Measurements from ENCODE around the gene PIBF1. TPM values are rescaled to one million over a fixed set of nuclear protein-coding genes. Genes with fewer than 3 reads are reported as not detected.

Gene PIBF1
- total and polyA plus RNA-seq, 2 of the 4 experiments (the other 2 are of a cell fraction), result 5.1 to 13.3 TPM

DNA sequence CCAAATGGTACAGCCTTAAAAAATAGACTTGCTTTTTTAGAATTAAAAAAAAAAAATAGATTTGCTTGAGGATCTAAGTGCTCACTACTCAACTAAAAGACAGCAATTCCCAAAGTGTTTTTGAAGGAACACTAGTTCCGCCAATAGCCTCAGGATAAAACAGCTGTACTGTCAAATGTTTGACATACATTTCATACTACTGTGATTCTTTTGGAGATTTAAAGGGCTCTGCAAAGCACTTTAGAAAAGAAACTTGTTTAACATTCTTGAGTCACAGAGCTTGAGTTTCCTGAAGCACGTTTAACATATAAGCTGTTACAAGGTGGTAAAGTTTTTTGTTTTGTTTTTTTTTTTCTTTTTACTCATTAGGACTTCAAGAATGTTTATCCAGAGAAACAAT, 253.7 kb downstream of the PIBF1 start:
- WGBS, 2 experiments (ENCODE audit: extremely low coverage in 2 of 2, insufficient read length in 1 of 2), result no CpG with 5 or more reads among the region's 2 CpGs
- Histone ChIP-seq H3K9me3 (ENCODE audit: control insufficient read depth, insufficient read depth, low read length) (no peaks in the 10 kb centered on the region), H3K4me1 (ENCODE audit: control insufficient read depth, insufficient read depth, low read length) (no peaks in the 10 kb centered on the region), H4K20me1 (ENCODE audit: insufficient read depth, low read length) (no peaks in the 10 kb centered on the region), H2BK20ac (ENCODE audit: low read depth, low read length) (no peak overlapping the region), H3K79me1 (ENCODE audit: low read depth in 1 of 2, low read length in 2 of 2) (no peaks in the 10 kb centered on the region), H2AK5ac (ENCODE audit: low read depth, low read length) (no peak overlapping the region), H2AFZ (replicated peaks; ENCODE audit: low read length, poor library complexity) (no peak overlapping the region), H3K27ac (ENCODE audit: insufficient read depth, low read length) (no peak overlapping the region), H3K14ac (replicated peaks; ENCODE audit: low read depth, low read length) (no peak overlapping the region), H2AK9ac (replicated peaks; ENCODE audit: low read depth, low read length, poor library complexity) (no peak overlapping the region), H3K56ac (ENCODE audit: extremely low read depth, insufficient read depth, low read length) (no peak overlapping the region), H2BK120ac (ENCODE audit: low read depth, low read length) (no peak overlapping the region), H3K36me3 (ENCODE audit: control insufficient read depth, insufficient read depth, low read length) (no peaks in the 10 kb centered on the region), H3K18ac (ENCODE audit: low read depth, low read length) (no peak overlapping the region), H3K23ac (ENCODE audit: low read depth, low read length) (no peak overlapping the region), H3K4me3 (ENCODE audit: insufficient read depth, low read depth, low read length) (no peak overlapping the region), H3K9ac (ENCODE audit: low read depth, low read length) (no peak overlapping the region), H2BK5ac (ENCODE audit: low read depth, low read length, poor library complexity, severe bottlenecking) (no peak overlapping the region), H3K4me2 (ENCODE audit: low read depth, low read length) (no peak overlapping the region), H3K9me1 (ENCODE audit: insufficient read depth, low read length) (no peaks in the 10 kb centered on the region), H3K4ac (ENCODE audit: low read depth, low read length) (no peak overlapping the region), H3K27me3 (ENCODE audit: control insufficient read depth, insufficient read depth, low read length) (no peaks in the 10 kb centered on the region), H4K8ac (ENCODE audit: low read depth in 2 of 2, low read length in 2 of 2) (no peak overlapping the region), H4K91ac (ENCODE audit: insufficient read depth, low read depth, low read length) (no peak overlapping the region), H4K5ac (ENCODE audit: low read depth, low read length) (no peak overlapping the region), H2BK15ac (ENCODE audit: low read depth, low read length) (no peak overlapping the region)
- CTCF ChIA-PET, result interaction anchor here (0.6 to 0.7 kb wide), 2 partner anchors 34 to 132 kb away, joined by 4 to 9 read pairs; no protein-coding TSS in a partner anchor
- DNase-seq (no peak), ATAC-seq (ENCODE audit: low read depth) (no peak)
- in situ Hi-C loops (cut with MboI; ENCODE audit: low sequenced_read_pairs), result no loop called here
- TF ChIP-seq RCOR1 (IDR thresholded peaks at IDR 0.05; ENCODE audit: insufficient replicate concordance, low read length) (no peak), MAFK (IDR thresholded peaks at IDR 0.05; ENCODE audit: low read depth, low read length) (no peak), RAD21 (IDR thresholded peaks at IDR 0.05; ENCODE audit: low read length) (no peak), NFE2L2 (IDR thresholded peaks at IDR 0.05; ENCODE audit: low read depth, low read length) (no peak), FOS (IDR thresholded peaks at IDR 0.05; ENCODE audit: low read depth, low read length) (no peak), USF2 (IDR thresholded peaks at IDR 0.05; ENCODE audit: low read depth, low read length) (no peak), SMC3 (IDR thresholded peaks at IDR 0.05; ENCODE audit: low read depth, low read length) (no peak), RFX5 (IDR thresholded peaks at IDR 0.05; ENCODE audit: low read depth, low read length) (no peak), CEBPB (IDR thresholded peaks at IDR 0.05; ENCODE audit: low read depth, low read length) (no peak), BHLHE40 (IDR thresholded peaks at IDR 0.05; ENCODE audit: low read depth, low read length) (no peak), CHD1 (IDR thresholded peaks at IDR 0.05; ENCODE audit: low read depth, low read length) (no peak), POLR2A (IDR thresholded peaks at IDR 0.05; ENCODE audit: low read depth, low read length) (no peak), MXI1 (IDR thresholded peaks at IDR 0.05; ENCODE audit: borderline replicate concordance, low read depth, low read length) (no peak), MAZ (IDR thresholded peaks at IDR 0.05; ENCODE audit: borderline replicate concordance, low read depth, low read length) (no peak), ELK1 (IDR thresholded peaks at IDR 0.05; ENCODE audit: borderline replicate concordance, low read depth, low read length) (no peak)
- TF ChIP-seq, protein P1, sequence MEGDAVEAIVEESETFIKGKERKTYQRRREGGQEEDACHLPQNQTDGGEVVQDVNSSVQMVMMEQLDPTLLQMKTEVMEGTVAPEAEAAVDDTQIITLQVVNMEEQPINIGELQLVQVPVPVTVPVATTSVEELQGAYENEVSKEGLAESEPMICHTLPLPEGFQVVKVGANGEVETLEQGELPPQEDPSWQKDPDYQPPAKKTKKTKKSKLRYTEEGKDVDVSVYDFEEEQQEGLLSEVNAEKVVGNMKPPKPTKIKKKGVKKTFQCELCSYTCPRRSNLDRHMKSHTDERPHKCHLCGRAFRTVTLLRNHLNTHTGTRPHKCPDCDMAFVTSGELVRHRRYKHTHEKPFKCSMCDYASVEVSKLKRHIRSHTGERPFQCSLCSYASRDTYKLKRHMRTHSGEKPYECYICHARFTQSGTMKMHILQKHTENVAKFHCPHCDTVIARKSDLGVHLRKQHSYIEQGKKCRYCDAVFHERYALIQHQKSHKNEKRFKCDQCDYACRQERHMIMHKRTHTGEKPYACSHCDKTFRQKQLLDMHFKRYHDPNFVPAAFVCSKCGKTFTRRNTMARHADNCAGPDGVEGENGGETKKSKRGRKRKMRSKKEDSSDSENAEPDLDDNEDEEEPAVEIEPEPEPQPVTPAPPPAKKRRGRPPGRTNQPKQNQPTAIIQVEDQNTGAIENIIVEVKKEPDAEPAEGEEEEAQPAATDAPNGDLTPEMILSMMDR (conservative IDR thresholded peaks at IDR 0.05; ENCODE audit: low read depth, low read length), result no peak
- BruUV-seq (replicated peaks), result no TSS peak
- dilution Hi-C loops (cut with HindIII; ENCODE audit: low sequenced_read_pairs, unreplicated experiment), result no loop called here
- intact Hi-C loops (cut with micrococcal nuclease), result no loop called here
- POLR2A ChIA-PET (ENCODE audit: unreplicated experiment), result interaction anchor here (0.6 kb wide), 1 partner anchor 23 kb away, joined by 3 read pairs; no protein-coding TSS in a partner anchor

Data from IMR-90 (cell line).